Measurements from ENCODE around the gene DGAT2.

The DGAT2 gene

GRCh38 chr11:75781831-75782230 is 13.3 kb downstream of the DGAT2 start:
- DNase-seq = no peak

DNA sequence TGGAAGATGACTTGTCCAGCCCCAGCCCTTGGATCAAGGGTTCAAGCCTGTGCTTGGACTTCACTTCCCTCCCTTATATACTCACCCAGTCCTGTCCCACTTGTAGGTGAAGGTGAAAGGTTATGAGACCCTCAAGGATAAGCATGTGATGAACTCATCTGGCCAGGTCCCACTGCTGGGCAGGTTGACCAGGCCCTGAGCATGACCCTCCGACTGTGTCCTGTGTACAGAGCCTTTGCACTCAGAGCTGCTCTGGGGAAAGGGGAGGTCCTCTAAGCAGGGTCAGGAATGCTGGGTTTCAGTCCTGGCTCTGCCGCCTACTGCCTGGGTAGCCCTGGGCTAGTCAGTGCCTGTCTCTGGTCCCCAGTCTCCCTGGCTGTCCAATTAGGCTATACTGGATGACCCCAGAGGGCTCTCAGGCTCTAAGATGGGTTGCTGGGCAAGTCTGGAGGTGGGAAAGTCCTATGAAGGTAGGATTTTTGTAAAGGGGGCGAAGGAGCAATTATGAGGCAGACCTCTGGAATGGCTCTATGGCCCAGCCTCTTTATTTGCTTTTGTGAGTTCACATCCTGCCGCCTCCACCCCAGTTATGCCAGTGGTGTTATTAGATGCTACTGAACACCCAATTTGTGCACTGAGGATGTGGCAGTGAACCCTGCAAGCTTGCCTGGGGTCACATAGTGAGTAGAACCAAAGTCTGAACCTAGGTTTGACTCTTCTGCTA is 14.1 kb downstream of the DGAT2 start:
- no peak for DNase-seq

- DNase-seq = no peak
Observed at GRCh38 chr11:75783416-75784084, 15.0 kb downstream of the DGAT2 start.

DNA sequence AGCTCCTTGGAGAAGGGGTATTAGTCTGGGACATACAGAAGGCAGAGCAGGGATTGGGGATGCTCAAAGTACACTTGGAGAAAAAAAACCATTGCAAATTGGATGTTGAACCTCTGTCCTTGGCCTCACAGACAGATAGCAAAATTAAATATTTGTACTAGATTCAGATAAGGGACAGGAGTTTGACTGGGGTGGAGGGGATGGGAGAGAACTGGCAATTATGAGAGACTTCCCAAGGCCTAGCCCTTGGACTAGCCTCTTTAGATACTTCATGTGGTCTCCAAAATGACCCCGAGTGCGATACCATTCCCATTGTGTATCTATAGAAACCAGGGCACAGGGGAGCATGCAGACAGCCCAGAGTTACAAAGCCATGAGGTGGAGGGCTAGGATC is 15.5 kb downstream of the DGAT2 start:
- no peak for DNase-seq

GRCh38 chr11:75784506-75784905 is 15.9 kb downstream of the DGAT2 start:
- no peak for DNase-seq

DNA sequence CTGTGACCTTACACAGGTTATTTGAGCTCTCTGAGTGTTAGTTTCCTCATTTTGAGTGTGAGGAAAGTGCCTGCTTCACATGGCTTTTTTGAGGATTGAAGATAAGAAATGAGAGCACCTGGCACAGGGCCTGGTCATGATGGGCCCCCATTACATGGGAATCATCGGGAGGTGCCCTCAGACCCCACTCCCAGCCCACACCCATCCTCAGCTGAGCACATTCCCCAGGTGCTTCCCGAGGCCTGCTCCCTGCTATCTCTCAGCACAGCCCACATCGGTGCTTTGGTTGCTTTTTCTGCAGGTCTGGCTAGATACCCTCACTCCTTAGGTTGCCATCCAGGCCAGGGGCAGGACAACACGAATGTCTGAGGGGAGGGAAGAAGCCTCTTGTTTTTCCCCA is 16.6 kb downstream of the DGAT2 start:
- DNase-seq = no peak

GRCh38 chr11:75786101-75786736 is 17.6 kb downstream of the DGAT2 start:
- DNase-seq = no peak

- no peak for DNase-seq
Observed at GRCh38 chr11:75789521-75789920, 20.9 kb downstream of the DGAT2 start.

- DNase-seq = no peak
Observed at GRCh38 chr11:75790986-75791385, 22.4 kb downstream of the DGAT2 start.

DNA sequence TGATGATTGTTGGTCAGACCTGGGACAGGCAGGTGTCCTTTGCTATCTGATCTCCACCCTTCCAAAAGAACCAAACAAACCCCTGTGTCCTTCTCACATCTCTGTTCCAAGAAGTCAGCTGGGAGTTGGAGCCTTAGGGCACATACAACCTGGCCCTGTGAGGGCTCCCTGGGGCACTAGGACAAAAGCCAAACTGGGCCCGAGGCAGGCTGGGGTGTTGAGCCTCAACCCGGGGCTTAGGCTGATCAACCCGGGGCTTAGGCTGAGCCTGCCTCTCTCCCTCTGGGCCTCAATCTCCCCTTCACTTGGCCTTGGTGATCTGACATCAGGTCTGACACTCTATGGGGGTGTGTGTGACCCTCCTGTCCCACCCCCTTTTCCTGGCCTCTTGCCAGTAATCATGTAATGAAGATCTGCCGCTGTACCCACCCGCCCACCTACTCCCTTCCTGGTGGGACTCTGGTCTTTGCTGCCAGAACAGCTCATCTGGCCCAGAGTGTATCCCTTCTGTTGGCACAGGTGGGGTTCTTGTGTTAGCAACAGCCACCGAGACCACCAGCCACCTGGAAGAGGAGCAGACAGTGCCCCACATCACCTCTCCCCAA is 23.7 kb downstream of the DGAT2 start:
- DNase-seq = no peak

- no peak for DNase-seq
Observed at GRCh38 chr11:75792997-75793800, 24.6 kb downstream of the DGAT2 start.

GRCh38 chr11:75793966-75794365 is 25.4 kb downstream of the DGAT2 start:
- no peak for DNase-seq

DNA sequence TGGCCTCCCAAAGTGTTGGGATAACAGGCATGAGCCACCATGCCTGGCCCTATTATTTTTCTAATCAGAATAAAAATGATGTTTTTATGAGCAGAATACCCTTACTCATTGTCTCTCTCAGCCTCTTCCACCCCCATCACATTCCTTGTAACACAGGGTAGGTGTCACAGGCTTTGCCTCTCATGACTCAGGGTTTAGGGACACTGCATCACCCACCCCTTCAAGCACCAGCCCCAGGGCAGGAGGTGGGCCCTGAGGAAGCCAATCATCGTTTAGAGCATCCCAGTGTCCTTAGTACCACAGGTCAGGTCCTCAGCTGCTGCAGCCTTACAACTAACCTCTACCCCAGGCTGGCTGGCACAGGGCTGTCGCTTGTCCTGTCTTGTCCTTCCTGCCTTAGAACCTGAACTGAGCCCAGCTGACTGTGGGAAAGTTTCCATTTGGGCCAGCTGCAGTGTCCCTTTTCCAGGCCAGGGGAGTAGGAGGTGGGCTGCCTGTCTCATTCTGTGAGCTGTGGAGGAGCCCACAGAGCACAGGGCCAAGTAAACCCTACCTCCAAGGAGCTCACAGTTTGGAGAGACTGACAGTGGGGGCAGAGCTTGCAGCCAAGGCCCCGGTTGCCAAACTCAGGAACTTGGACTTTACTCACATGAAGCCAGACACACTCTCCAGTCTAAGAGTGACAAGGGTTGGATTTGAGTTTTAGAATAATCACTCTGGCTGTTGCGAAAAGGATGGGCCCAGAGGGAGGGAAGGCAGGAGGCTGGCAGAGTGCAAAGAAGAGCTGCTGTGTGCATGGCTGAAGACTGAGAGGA is 26.9 kb downstream of the DGAT2 start:
- no peak for DNase-seq

- no peak for DNase-seq
Observed at GRCh38 chr11:75796091-75796435, 27.5 kb downstream of the DGAT2 start.

GRCh38 chr11:75797116-75797515 is 28.5 kb downstream of the DGAT2 start:
- no peak for DNase-seq

GRCh38 chr11:75797792-75798191 is 29.2 kb downstream of the DGAT2 start:
- DNase-seq = no peak

GRCh38 chr11:75800136-75800675 is 31.6 kb downstream of the DGAT2 start:
- no peak for DNase-seq

GRCh38 chr11:75800728-75801361 is 32.3 kb downstream of the DGAT2 start:
- no peak for DNase-seq

- DNase-seq = no peak
Observed at GRCh38 chr11:75801362-75802020, 32.9 kb downstream of the DGAT2 start.

- no peak for DNase-seq
Observed at GRCh38 chr11:75802021-75802912, 33.7 kb downstream of the DGAT2 start.
